HepG2 (cell line): ENCODE results near the gene GBP1. TPM values are rescaled to one million over a fixed set of nuclear protein-coding genes. Genes with fewer than 3 reads are reported as not detected.

Experiments
- ATAC-seq: fragments of 200-7000 bp; cut with Tn5 transposase; 3 replicates; pipeline ENCODE4 v1.9.1; 2020; ENCODE audit warnings: mild to moderate bottlenecking, moderate library complexity
- BruUV-seq: library from RNA; stranded (reverse); fragments of 400-500 nt; replicated peaks from 2 replicates; lab custom pipeline; 2021; lab: Mats Ljungman, UMichigan
- CTCF ChIA-PET: fragments of 300-600 bp; formaldehyde crosslinking; extraction: SDS; loops from one replicate; lab custom pipeline; 2021; ENCODE audit warnings: low total read pairs, inconsistent platforms, low intra/inter-chr PET ratio; lab: Yijun Ruan, JAX
- POLR2A ChIA-PET: fragments of 350-600 bp; sonication (Branson Sonifier 250); formaldehyde crosslinking; loops from one replicate; lab custom pipeline; 2020; ENCODE audit warnings: antibody characterized with exemption, inconsistent platforms; lab: Yijun Ruan, JAX
- DNase-seq: peaks from one replicate; pipeline ENCODE4 v3.0.0-alpha.2; 2015; ENCODE audit warnings: low spot score
- FAIRE-seq: peaks from 3 replicates; lab custom pipeline; 2011; peaks lifted over from hg19 to GRCh38; lab: Jason Lieb, UNC
- H2AFZ ChIP-seq: one replicate; pipeline ENCODE4 v1.6.1; 2011; ENCODE audit warnings: low read length, inconsistent platforms
- H3K27ac ChIP-seq: fragments of 300-600 bp; 3 replicates; pipeline ENCODE4 v1.8.0; 2011; ENCODE audit warnings: mixed run types, mild to moderate bottlenecking, mixed read lengths, low read length, inconsistent platforms; ENCODE audit not compliant: insufficient read depth; ENCODE audit errors: extremely low read length
- H3K27me3 ChIP-seq, 2 experiments: fragments of 200-600 bp in 1 of 2; 2 replicates in 1 of 2; 3 replicates in 1 of 2; pipeline versions ENCODE4 v1.6.0 to v1.8.0; 2011; ENCODE audit warnings: low read length in 2 of 2, mild to moderate bottlenecking in 2 of 2, moderate library complexity in 2 of 2, inconsistent platforms in 1 of 2; ENCODE audit not compliant: insufficient read depth in 2 of 2, control insufficient read depth in 1 of 2
- H3K36me3 ChIP-seq, 2 experiments: fragments of 200-600 bp in 1 of 2; replicated peaks in 1 of 2; 2 replicates in 1 of 2; 3 replicates in 1 of 2; pipeline versions ENCODE4 v1.5.1 to v1.8.0; 2011; ENCODE audit warnings: low read length in 2 of 2, inconsistent platforms in 1 of 2; ENCODE audit not compliant: insufficient read depth in 2 of 2, control insufficient read depth in 1 of 2
- H3K4me1 ChIP-seq: 2 replicates; pipeline ENCODE4 v1.5.1; 2012; ENCODE audit warnings: low read length, inconsistent platforms; ENCODE audit not compliant: insufficient read depth
- H3K4me2 ChIP-seq: 2 replicates; pipeline ENCODE4 v1.6.0; 2011; ENCODE audit warnings: low read depth, low read length, inconsistent platforms
- H3K4me3 ChIP-seq, 3 experiments: fragments of 200-600 bp in 1 of 3; sonication (generic), shearing (Covaris generic) in 1 of 3; replicated peaks in 1 of 3; 2 replicates each; pipeline ENCODE4 v1.5.1; 2011 to 2016; ENCODE audit warnings: low read length in 3 of 3, inconsistent platforms in 2 of 3, low read depth in 2 of 3, mild to moderate bottlenecking in 2 of 3, control low read depth in 1 of 3, mixed read lengths in 1 of 3; ENCODE audit not compliant: insufficient read depth in 1 of 3
- H3K79me2 ChIP-seq: one replicate; pipeline ENCODE4 v1.6.1; 2011; ENCODE audit warnings: low read length, inconsistent platforms; ENCODE audit not compliant: insufficient read depth
- H3K9ac ChIP-seq: 2 replicates; pipeline ENCODE4 v1.6.0; 2011; ENCODE audit warnings: mild to moderate bottlenecking, low read depth, low read length, inconsistent platforms; ENCODE audit not compliant: insufficient read depth
- H3K9me3 ChIP-seq: 2 replicates; pipeline ENCODE4 v1.5.1; 2012; ENCODE audit warnings: mild to moderate bottlenecking, low read length
- H4K20me1 ChIP-seq: 2 replicates; pipeline ENCODE4 v1.6.0; 2011; ENCODE audit warnings: inconsistent platforms, mild to moderate bottlenecking, low read length, moderate library complexity; ENCODE audit not compliant: insufficient read depth
- ELF4 ChIP-seq: sonication (generic); formaldehyde crosslinking; IDR thresholded peaks from 2 replicates; pipeline ENCODE4 v1.5.0; 2020; ENCODE audit warnings: missing genetic modification reagents, mild to moderate bottlenecking, moderate library complexity, borderline replicate concordance
- GPBP1L1 ChIP-seq: sonication (generic); formaldehyde crosslinking; IDR thresholded peaks from 2 replicates; pipeline ENCODE4 v1.5.0; 2020; ENCODE audit warnings: mild to moderate bottlenecking, missing genetic modification reagents
- GZF1 ChIP-seq: sonication (generic); formaldehyde crosslinking; IDR thresholded peaks from 2 replicates; pipeline ENCODE4 v1.5.1; 2020; ENCODE audit warnings: mild to moderate bottlenecking, missing genetic modification reagents
- HMG20A ChIP-seq: IDR thresholded peaks from 2 replicates; pipeline ENCODE4 v1.6.1; 2016; ENCODE audit warnings: borderline replicate concordance
- NRL ChIP-seq: sonication (generic); formaldehyde crosslinking; IDR thresholded peaks from 2 replicates; pipeline ENCODE4 v1.5.0; 2020; ENCODE audit warnings: missing genetic modification reagents, mild to moderate bottlenecking, moderate library complexity, borderline replicate concordance
- REL ChIP-seq: sonication (generic); formaldehyde crosslinking; conservative IDR thresholded peaks from 2 replicates; pipeline ENCODE4 v1.8.0; 2022; ENCODE audit warnings: mild to moderate bottlenecking, missing genetic modification reagents, moderate library complexity
- SOX6 ChIP-seq, 2 experiments: fragments of 450-650 bp in 1 of 2; sonication (generic) in 1 of 2; formaldehyde crosslinking in 1 of 2; IDR thresholded peaks; 2 replicates each; pipeline versions ENCODE4 v1.4.0 to v1.6.1; 2017 to 2020; ENCODE audit warnings: antibody characterized with exemption in 1 of 2, mild to moderate bottlenecking in 1 of 2, missing genetic modification reagents in 1 of 2
- SPEN ChIP-seq: sonication (generic); formaldehyde crosslinking; IDR thresholded peaks from 2 replicates; pipeline ENCODE4 v1.5.1; 2020; ENCODE audit warnings: low read depth, mild to moderate bottlenecking, missing genetic modification reagents
- ZNF17 ChIP-seq: sonication (generic); formaldehyde crosslinking; IDR thresholded peaks from 2 replicates; pipeline ENCODE4 v1.5.0; 2020; ENCODE audit warnings: mild to moderate bottlenecking, missing genetic modification reagents
- ZNF580 ChIP-seq: IDR thresholded peaks from 2 replicates; pipeline ENCODE4 v1.6.1; 2016; ENCODE audit warnings: low read depth, borderline replicate concordance
- ZNF816 ChIP-seq: sonication (generic); formaldehyde crosslinking; IDR thresholded peaks from 2 replicates; pipeline ENCODE4 v1.8.0; 2022; ENCODE audit warnings: missing genetic modification reagents, mild to moderate bottlenecking, borderline replicate concordance
- ZSCAN31 ChIP-seq: sonication (generic); formaldehyde crosslinking; IDR thresholded peaks from 2 replicates; pipeline ENCODE4 v1.5.0; 2020; ENCODE audit warnings: low read depth, mild to moderate bottlenecking, missing genetic modification reagents
- WGBS: methylation state at CpG from one replicate; pipeline ENCODE4 v1.1.6; 2017; ENCODE audit warnings: low lambda C conversion rate; 5-methylcytosine and 5-hydroxymethylcytosine counted together
- in situ Hi-C: cut with HindIII; loops from 2 replicates; pipeline ENCODE4 v1.10.0; 2017; ENCODE audit warnings: low pct_unique_long_range_greater_than_20kb; ENCODE audit not compliant: extremely low pct_ligation_motif_present
- intact Hi-C: fragments of 100-400 bp; cut with micrococcal nuclease; formaldehyde crosslinking; loops from one replicate; pipeline ENCODE4 v1.10.0; 2022; ENCODE audit not compliant: unreplicated experiment
- polyA plus RNA-seq, 8 experiments: library from polyadenylated mRNA; depleted of rRNA in 3 of 8; stranded (reverse) in 7 of 8; unstranded in 1 of 8; fragments of >200 nt; fragmentation: Illumina TruSeq in 4 of 8; extraction: Trizol in 4 of 8; gene quantifications; 2 replicates each; pipeline versions ENCODE4 v1.2.1 to v1.2.3, GENCODE V29; 2011 to 2016; ENCODE audit warnings: low read depth in 4 of 8, missing spikeins in 1 of 8, mixed read lengths in 1 of 8; ENCODE audit not compliant: insufficient read depth in 1 of 8
- total RNA-seq, 5 experiments: library from RNA; depleted of rRNA; stranded (reverse); fragments of >200 nt; fragmentation: Illumina TruSeq; extraction: Trizol; gene quantifications; 2 replicates each; pipeline ENCODE4 v1.2.3, GENCODE V29; 2016; ENCODE audit warnings: low read depth in 1 of 5
- TF ChIP-seq, protein P1 (sequence below): sonication (generic); formaldehyde crosslinking; IDR thresholded peaks from 2 replicates; pipeline ENCODE4 v1.5.0; 2020; ENCODE audit warnings: missing genetic modification reagents, mild to moderate bottlenecking, borderline replicate concordance
- TF ChIP-seq, protein P2 (sequence below): fragments of 450-650 bp; IDR thresholded peaks from 2 replicates; pipeline ENCODE4 v1.6.1; 2017; ENCODE audit warnings: mild to moderate bottlenecking

GBP1 gene
- total and polyA plus RNA-seq, 2 of the 13 experiments (the other 11 are each of a cell fraction or from before 2014, with no cell fraction given) = 0.62 to 2.3 TPM

- no peak for TF ChIP-seq GZF1 (CRISPR knock-in tag)
- TF ChIP-seq ELF4 = no peak
- TF ChIP-seq ZSCAN31 (CRISPR knock-in tag) = no peak
- TF ChIP-seq, protein P1, sequence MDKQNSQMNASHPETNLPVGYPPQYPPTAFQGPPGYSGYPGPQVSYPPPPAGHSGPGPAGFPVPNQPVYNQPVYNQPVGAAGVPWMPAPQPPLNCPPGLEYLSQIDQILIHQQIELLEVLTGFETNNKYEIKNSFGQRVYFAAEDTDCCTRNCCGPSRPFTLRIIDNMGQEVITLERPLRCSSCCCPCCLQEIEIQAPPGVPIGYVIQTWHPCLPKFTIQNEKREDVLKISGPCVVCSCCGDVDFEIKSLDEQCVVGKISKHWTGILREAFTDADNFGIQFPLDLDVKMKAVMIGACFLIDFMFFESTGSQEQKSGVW (CRISPR knock-in tag) = no peak
- TF ChIP-seq GPBP1L1 (CRISPR knock-in tag) = no peak
- no peak for TF ChIP-seq REL
- TF ChIP-seq HMG20A (CRISPR knock-in tag) = no peak
- TF ChIP-seq SOX6 (IDR thresholded peaks at IDR 0.05) = no peak
- TF ChIP-seq SOX6 (CRISPR knock-in tag; IDR thresholded peaks at IDR 0.05) = no peak
- TF ChIP-seq, protein P2, sequence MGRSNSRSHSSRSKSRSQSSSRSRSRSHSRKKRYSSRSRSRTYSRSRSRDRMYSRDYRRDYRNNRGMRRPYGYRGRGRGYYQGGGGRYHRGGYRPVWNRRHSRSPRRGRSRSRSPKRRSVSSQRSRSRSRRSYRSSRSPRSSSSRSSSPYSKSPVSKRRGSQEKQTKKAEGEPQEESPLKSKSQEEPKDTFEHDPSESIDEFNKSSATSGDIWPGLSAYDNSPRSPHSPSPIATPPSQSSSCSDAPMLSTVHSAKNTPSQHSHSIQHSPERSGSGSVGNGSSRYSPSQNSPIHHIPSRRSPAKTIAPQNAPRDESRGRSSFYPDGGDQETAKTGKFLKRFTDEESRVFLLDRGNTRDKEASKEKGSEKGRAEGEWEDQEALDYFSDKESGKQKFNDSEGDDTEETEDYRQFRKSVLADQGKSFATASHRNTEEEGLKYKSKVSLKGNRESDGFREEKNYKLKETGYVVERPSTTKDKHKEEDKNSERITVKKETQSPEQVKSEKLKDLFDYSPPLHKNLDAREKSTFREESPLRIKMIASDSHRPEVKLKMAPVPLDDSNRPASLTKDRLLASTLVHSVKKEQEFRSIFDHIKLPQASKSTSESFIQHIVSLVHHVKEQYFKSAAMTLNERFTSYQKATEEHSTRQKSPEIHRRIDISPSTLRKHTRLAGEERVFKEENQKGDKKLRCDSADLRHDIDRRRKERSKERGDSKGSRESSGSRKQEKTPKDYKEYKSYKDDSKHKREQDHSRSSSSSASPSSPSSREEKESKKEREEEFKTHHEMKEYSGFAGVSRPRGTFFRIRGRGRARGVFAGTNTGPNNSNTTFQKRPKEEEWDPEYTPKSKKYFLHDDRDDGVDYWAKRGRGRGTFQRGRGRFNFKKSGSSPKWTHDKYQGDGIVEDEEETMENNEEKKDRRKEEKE = no peak
- no peak for TF ChIP-seq ZNF816 (CRISPR knock-in tag)
- TF ChIP-seq SPEN (CRISPR knock-in tag) = no peak
- TF ChIP-seq ZNF17 = no peak
- TF ChIP-seq NRL (CRISPR knock-in tag) = no peak
- no peak for TF ChIP-seq ZNF580 (CRISPR knock-in tag)
- Histone ChIP-seq H3K9ac (no peak overlapping the region), H3K4me2 (no peak overlapping the region), H3K4me3 (no peak overlapping the region), H3K9me3 (no peaks in the 10 kb centered on the region), H3K27ac (no peak overlapping the region), H3K27me3 (no peaks in the 10 kb centered on the region; a peak in 1 of 5 replicates), H3K36me3 (no peaks in the 10 kb centered on the region), H3K4me1 (peaks cover 21% of the 10 kb centered on the region), H4K20me1 (no peaks in the 10 kb centered on the region), H3K79me2 (no peaks in the 10 kb centered on the region), H2AFZ (no peak overlapping the region)
- intact Hi-C loops (no loop called here), in situ Hi-C loops (no loop called here)
- ATAC-seq (no peak), FAIRE-seq (no peak), DNase-seq (no peak)
- ChIA-PET CTCF (no interaction called here), POLR2A (no interaction called here)
- BruUV-seq = no TSS peak
- 21% methylated on average over 3 of the region's 3 CpGs for WGBS
These were observed 39.1 kb downstream of the GBP1 start for GRCh38 chr1:89025928-89026327.
